GM12865 (cell line): ENCODE measurements around the gene SLC6A6.
A peak's percentile ranks its signal among the peaks of the same experiment; 100 is the strongest.

ENCODE experiments used
- DNase-seq: peaks from one replicate; pipeline ENCODE4 v3.0.0; 2010; ENCODE audit warnings: low read depth
- H3K4me3 ChIP-seq: 2 replicates; pipeline ENCODE4 v1.5.1; 2011; ENCODE audit warnings: mild to moderate bottlenecking, low read depth, low read length, control low read depth
- TF ChIP-seq, protein P1 (sequence below): IDR thresholded peaks from 2 replicates; pipeline ENCODE4 v1.5.1; 2011; ENCODE audit warnings: low read length, control low read depth, low read depth, inconsistent platforms; ENCODE audit not compliant: insufficient read depth; ENCODE audit errors: missing control alignments

Gene SLC6A6

DNA sequence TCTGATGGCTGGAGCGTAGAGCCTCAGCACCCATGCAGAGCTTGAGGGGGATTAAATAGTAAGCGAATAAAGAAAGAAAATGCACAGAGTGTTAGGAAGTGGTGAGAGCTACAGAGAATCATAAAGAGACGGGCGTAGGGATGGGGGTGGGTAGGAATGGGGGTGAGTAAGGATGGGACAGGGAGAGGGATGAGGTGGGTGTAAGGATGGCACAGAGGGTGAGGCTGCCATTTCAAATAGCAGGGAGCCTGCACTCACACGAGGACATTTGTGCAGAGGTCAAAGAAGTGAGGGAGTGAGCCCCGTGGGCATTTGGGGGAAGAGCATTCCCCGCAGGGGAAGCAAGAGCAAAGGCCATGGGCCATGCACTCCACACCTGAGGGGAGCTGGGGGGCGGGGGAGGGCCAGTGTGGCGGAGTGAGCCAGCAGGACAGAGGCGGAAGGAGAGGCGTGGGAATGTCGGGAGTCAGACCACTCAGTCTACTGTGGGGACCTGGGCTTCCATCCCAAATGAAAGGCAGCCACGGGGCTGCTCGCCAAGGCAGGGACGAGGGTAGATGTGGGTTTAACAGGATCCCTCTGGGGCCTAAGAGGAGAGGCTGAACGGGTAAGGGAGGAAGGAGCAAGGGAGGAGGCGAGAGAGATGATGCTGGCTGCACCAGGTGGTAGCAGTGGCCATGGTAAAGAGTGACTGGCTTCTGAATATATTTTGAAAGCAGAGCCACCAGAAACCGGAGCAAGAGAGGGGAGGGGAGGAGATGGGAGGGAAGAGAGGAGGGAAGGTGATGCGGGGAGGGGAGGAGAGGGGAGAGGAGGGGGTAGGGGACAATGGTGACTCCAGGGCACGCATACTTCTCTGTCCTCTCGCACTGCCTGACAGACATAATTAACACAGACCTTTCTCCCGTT is 35.2 kb upstream of the SLC6A6 start:
- TF ChIP-seq, protein P1, sequence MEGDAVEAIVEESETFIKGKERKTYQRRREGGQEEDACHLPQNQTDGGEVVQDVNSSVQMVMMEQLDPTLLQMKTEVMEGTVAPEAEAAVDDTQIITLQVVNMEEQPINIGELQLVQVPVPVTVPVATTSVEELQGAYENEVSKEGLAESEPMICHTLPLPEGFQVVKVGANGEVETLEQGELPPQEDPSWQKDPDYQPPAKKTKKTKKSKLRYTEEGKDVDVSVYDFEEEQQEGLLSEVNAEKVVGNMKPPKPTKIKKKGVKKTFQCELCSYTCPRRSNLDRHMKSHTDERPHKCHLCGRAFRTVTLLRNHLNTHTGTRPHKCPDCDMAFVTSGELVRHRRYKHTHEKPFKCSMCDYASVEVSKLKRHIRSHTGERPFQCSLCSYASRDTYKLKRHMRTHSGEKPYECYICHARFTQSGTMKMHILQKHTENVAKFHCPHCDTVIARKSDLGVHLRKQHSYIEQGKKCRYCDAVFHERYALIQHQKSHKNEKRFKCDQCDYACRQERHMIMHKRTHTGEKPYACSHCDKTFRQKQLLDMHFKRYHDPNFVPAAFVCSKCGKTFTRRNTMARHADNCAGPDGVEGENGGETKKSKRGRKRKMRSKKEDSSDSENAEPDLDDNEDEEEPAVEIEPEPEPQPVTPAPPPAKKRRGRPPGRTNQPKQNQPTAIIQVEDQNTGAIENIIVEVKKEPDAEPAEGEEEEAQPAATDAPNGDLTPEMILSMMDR = no peak
- H3K4me3 ChIP-seq = no peak overlapping the region

DNA sequence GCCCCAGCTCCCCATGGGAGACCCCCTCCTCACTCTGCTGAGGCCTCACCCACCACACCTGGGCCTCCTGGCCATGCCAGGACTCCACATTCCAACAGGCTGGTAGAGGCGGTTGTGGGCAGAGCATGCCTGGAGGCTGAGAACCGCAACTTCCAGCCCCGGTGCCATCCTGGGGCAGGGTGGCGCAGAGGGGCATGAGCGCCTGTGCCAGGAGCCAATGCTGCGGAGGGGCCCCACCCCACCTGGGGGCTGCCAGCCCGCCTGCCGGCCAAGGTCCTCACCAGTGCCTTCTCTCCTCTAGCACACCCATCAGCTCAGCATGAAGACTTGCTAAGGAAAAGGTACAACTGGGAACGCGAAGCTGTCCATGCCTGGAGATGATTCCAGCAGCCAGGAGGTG is 34.3 kb upstream of the SLC6A6 start:
- no peak overlapping the region for H3K4me3 ChIP-seq
- TF ChIP-seq, protein P1 = no peak
- no peak for DNase-seq

More for the DNA sequence above, 35.2 kb upstream of the SLC6A6 start:
- DNase-seq = no peak

DNA sequence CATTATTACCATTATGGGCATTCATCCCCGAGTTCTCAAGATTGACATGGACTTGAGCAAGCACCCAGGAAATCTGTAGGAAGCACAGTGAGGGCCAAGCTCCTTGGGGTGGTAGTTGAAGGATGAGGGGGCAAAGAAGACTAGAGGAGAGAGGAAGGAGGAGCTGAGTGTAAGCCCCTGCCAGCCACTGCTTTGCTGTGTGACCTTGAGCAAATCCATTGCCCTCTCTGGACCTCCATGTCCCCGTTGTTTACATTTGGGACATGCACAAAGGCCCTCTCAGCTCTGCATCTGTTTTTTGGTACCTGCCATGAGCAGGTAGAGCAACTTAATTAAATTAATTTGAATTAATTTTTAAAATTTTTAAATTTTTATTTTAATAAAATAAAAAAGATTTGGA is 33.5 kb upstream of the SLC6A6 start:
- DNase-seq = no peak
- TF ChIP-seq, protein P1 = no peak
- no peak overlapping the region for H3K4me3 ChIP-seq

DNA sequence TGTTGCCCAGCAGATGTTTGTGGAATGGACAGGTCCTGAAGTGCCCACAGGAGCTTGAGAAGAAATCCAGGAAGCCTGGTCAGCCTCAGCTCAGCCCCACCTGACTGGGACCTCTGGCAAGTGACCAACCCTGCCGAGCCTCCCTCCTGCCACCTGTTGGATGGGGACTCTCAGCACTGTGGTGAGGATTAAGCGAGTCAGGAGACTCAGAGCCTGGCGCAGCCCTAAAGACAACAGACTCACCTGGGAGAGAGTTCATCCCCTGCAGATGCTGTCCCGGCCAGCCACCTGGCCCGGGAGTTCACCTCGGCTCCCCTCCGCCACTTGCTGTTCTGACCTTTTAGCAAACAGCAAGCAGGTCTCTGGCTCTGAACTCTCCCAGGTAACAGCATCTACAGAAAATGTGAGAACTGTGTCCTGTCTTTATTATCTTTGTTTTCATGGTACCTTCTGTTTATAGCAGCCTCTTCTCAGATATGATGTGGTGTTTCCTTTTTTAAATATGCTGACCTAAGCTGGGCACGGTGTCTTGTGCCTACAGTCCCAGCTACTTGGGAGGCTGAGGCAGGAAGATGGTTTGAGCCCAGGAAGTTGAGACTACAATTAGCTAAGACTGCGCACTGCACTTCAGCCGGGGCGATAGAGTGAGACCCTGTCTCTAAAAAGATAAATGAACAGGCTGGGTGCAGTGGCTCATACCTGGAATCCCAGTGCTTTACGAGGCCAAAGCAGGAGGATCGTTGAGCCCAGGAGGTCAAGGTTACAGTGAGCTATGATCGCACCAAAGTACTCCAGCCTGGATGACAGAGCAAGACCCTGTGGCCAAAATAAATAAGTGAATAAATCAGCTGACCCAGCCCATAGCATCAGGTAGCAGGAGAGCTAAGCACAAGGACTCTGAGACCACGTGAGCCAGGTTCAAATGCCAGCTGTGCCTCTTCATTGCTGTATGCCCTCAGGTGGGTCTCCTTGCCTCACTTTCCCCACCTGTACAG is 32.4 kb upstream of the SLC6A6 start:
- no peak overlapping the region for H3K4me3 ChIP-seq
- DNase-seq = no peak
- TF ChIP-seq, protein P1 = no peak

DNA sequence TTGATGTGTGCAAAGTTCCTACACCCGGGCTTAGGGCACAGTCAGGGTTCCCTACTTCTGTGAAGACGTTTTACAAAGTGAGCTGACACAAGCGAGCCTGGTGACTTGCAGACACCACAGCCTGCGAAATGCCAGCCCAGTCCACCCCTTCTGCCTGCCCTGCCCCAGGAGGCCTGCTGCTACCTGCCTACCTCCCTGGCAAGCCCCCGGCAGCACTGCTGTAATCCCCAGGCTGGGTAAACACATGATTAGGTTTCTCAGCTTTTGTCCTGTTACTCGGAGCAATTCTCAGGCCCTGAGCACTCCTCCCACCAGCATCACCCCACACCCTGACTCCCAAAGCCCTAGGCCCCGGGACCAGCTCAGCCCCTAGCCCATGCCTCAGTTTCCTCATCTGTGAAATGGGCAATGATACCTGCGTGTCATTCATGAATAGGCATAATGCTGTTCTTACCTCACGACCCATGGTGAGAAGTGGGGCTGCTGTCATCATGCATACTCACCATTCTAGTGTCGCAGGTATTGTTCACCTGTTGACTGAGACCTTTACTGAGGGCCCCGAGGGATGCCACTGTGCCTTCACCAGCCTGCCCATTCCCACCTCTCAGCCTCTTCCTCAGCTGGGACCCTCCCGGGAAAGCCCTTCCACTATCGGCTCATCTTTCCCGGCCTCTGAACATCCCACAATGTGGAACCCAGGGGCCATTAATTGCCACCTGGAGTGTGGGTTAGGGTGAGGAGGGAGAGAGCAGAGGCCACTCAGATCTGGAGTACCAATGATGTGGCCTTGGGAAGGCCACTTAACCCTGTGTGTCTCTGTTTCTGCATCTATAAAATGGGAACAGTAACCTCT is 31.5 kb upstream of the SLC6A6 start:
- no peak overlapping the region for H3K4me3 ChIP-seq
- no peak for DNase-seq
- TF ChIP-seq, protein P1 = no peak

DNA sequence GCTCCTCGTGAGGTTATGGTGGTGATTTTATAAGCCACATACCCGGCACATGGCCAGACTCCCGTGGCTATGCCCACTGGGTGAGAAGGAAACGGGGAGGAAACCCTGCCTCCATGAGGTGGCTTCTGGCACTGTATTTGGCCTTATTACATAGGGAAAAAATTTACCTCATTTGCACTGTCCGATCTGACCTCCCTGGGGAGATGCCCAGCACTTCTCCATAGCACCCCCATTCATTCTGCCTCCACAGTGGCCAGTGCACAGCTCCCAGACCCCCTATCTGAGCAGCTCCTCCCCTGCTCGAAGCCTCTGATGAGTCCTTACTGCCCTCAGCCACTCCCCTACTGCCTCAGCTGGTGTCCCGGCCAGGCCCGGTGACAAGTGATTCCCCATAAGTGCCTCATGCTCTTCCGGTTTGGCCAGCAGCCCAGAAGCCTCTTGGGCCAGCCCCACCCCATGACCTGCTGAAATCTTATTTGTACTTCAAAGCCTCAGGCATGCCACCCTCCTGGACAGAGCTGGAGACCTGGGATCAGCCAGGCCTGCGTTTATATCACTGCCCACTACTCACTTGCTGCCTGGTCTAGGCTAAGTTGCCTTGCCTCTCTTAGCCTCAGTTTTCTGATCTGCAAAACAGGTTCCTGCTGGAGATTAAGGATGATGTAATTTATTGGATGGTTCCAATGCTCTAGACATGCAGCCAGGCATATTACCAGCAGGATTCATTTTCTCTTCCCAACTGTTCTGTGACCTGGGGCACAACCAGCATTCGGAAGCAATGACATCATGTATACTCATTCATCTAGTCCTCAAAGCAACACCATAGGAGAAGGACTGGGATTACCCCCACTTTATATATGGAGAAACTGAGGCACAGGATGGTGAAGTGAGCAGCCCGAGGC is 30.6 kb upstream of the SLC6A6 start:
- H3K4me3 ChIP-seq = no peak overlapping the region
- TF ChIP-seq, protein P1 = no peak
- peak; percentile 61 for DNase-seq
